GM10847 (cell line): ENCODE measurements around the gene MRPL10.

Experiments
- POLR2A ChIP-seq: IDR thresholded peaks from 2 replicates; pipeline ENCODE4 v1.6.1; 2011; ENCODE audit not compliant: insufficient read length; ENCODE audit errors: extremely low read depth

The MRPL10 gene

DNA sequence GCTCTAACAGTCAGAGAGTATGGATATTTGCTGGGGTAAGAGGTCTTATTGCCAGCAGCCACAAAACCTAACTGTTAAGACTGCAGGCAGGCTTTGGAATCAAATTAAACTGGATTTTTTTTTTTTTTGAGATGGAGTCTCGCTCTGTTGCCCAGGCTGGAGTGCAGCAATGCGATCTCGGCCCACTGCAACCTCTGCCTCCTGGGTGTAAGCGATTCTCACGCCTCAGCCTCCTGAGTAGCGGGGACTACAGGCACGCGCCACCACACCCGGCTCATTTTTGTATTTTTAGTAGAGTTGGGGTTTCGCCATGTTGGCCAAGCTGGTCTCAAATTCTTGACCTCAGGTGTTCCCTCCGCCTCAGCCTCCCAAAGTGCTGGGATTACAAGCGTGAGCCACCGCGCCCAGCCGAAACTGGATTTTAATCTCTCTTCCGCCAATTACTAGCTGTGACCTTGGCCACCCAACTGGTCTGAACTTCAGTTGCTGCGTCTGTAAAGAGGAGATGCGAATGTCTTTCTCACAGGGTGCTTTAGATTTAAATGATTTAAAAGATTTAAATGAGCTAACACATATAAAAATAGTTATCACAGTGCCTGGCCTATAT is 842 bp downstream of the MRPL10 start:
- TF ChIP-seq POLR2A: no peak

DNA sequence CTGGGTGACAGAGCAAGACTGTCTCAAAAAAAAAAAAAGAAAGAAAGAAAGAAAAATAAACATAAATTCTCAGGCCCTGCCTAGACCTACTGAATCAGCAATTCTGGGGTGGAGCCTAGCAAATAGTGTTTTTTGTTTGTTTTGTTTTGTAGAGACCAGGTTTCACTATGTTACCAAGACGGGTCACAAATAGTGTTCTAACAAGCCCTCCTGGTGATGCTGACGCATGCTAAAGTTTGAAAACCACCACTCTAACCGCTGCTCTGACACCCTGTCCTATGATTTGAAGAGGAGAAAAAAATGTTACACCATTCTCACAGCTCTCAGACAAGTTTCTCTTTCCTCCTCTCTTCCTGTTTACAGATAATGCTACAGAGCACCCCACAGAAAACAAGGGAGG is 1.5 kb downstream of the MRPL10 start:
- TF ChIP-seq POLR2A: no peak

DNA sequence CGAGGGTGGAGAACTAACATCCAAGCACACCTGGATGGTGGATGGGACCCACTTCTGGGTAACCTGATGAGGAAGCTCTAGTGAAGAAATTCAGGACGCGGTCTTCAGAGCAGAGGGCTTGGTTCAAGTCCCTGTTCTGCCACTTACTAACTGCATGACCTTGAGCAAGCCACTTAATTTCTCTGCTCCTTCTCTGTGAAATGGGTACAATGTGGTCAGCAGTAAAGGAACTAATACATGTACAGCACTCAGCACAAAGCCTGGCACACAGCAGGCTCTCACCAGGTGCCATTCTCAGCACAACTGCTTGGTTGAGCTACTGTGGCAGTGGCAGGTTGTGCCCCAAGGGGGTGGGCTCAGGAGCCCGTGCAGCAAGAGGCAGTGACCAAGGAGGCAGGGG is 7.8 kb downstream of the MRPL10 start:
- no peak for TF ChIP-seq POLR2A

DNA sequence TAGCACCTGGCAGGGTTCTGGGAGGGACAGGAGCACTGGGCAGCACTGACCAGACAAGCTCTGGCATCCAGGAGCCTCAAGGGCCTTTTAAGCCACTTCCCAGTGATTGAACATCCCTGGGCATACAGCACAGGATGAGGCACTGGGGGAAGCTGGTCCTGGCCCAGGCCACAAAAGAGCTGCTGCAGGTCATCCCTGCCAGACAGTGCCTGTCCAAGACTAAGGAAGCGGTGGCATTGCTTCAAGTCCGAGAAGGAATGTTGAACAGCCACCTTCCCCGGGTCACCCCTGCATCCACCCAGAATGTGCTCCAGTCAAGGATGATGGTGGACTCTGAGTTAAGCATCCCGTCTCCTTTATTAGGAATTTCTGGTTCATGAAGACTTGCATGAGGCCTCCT is 8.6 kb downstream of the MRPL10 start:
- TF ChIP-seq POLR2A: no peak

DNA sequence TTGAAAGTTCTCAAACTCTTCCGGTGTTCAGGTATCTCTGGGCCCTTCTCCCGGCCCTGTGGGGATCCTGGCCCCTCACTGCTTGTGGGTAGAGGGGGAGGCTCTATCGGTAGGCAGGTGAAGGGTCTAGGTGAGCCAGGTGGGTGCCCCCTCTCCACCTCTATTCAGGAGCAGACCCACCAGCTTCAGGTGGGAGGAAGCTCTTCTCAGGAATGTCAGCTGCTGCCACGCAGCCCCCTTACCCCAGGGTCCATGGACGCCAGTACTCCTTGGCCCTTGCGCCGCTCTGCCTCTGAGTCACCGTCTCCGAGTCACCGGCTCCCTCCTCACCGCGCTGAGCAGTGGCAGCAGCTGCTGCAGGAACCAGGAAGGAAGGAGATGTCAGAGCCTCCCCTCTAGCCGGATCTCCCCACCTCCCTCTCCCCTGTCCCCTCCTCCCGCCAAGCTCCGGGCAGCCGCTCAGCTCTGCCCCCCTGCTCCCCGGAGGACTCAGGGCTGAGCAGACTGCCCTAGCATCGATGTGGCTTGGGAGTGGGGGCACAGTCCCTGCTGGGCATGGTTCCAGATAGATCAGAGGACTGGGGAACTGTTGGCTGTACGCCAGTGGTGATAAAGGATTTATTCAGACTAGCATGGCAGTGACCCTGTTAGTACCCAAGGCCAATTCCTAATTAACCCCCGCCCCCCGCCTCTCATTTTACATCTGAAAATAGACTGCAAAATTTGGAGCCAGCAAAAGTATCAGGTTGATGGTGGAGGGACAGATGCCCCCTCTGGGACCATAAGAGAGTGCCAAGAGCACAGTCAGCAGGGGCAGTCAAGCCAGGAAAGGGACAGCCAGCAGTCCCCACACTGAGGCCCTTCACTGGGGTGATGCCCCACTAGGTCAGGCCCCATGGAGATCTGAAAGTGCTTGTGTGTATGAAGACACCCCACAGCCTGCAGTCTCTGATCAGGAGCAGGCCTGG is 9.6 kb downstream of the MRPL10 start, which contains the start of gene OSBPL7:
Gene OSBPL7 (minus strand): TSS at position 371 of the 968 bp plus-strand sequence. CDS start 1,516 bp downstream, outside the sequence.
- TF ChIP-seq POLR2A: peak; percentile 62

DNA sequence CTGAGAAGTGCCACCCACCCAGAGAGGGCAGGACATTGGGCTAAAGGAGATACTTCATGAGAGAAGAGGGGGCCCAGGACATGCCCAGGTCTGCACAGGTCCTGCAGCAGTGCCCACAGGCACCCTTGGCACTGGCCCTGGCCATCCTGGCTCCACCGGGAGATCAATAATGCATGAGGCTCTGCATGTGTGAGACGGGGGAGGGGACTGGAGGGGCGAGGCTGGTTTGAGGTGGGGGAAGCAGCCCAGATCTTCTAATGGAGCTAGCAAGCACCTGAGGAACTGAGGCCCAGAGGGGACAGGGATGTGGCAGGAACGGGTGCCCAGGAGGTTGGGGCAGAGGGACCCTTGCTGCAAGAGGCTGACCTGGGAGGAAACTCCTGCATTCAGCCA is 10.3 kb downstream of the MRPL10 start:
- no peak for TF ChIP-seq POLR2A

DNA sequence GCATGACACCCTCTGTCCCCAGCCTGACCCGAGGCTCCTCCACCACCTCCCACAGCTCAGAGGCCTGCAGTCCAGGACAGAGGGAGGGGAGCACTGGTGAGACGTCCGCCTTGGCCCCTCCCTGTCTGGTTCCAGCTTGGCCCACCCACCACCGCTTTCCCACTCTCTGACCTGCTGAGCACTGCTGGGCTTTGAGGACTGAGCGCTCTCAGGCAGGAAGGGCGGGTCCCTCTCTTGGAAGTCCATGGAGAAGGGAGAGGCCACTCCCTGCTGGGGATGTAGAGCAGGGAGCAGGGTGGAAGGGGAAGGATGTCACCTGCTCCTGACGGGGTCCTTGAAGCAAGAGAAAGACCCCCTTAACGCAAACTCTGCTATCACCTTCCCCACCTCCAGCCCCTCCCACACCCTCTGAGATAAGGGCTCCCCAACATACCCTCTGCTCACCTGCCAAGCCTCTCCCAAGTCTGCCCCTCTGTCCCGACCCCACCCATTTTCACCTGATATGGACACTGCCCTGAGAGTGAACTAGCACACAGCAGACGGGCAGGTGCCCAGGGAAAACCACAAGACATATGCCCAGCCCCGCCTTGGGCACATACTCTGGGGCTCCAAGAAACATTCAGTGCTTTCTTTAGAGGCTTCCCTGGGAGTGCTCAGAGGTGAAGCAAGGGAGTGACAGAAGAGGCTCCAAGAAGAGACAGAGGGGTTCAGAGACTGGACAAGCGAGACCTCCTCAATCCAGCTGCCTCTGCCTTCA is 11.1 kb downstream of the MRPL10 start:
- no peak for TF ChIP-seq POLR2A

DNA sequence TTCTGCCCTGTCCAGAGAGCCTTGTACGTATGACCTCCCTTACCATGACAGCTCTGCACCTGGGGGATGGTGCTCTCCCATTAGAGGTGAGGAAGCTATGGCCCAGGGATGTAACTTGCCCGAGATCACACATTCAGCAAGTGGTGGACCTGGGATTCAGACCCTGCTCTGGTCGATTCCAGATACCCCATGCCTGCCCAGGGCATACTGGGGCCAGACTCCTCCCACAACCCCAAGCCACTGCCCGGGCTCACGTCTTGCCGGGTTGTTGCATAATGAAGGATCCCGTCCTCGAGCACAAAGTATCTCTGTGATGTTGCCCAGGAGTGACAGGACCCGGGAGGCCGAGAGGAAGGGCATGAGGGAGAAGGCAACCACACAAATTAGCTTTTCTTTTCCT is 11.9 kb downstream of the MRPL10 start:
- no peak for TF ChIP-seq POLR2A

DNA sequence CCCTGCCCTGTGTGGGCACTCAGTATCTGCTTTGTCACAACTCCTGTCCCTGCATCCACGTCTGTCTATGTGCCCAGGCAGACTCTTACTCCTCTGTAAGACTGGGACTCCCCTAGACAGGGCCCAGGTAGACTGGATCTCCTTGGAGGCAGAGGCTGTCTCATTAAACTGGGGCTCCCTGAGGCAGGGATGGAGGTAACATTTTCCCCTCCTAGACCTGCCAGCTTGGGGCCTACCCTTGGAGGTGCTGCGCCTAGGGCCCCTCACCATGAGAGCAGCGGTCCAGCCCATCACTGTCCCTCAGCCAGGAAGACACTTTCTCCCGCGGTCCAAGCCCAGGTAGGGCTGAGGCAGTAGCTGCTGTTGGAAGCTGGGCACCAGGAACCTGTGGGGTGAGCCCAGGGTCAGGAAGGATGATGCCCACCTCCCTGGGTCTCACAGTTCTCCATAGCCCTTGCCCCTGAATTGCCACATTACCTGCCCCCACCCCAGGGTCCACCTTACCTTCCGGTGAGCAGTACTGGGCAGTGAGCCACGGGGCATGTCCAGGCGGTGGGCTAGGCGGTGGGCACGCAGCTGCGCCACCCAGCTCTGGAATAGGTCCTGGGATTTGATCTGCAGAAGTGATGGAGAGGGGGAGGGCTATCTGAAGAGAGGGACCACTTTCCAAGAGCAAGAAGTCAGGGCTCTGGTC is 13.2 kb downstream of the MRPL10 start:
- no peak for TF ChIP-seq POLR2A

DNA sequence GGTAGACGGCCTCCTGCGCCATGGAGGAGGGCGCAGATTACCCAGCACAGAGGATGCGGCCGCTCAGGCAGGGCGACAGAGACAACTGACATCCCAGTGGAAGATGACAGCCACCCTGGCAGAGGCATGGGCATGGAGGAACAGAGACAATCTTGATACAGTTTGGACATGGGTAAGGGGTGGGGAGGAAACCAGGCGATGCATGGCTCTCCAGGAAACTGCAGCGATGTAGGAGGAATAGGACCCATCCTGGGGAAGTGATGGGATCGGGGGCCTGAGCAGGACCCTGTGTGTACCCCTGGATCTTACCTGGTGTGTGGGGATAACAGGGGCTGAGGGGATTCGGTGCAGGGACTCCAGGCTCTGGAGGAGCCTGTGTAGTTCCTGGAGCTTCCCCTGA is 14.4 kb downstream of the MRPL10 start:
- no peak for TF ChIP-seq POLR2A

DNA sequence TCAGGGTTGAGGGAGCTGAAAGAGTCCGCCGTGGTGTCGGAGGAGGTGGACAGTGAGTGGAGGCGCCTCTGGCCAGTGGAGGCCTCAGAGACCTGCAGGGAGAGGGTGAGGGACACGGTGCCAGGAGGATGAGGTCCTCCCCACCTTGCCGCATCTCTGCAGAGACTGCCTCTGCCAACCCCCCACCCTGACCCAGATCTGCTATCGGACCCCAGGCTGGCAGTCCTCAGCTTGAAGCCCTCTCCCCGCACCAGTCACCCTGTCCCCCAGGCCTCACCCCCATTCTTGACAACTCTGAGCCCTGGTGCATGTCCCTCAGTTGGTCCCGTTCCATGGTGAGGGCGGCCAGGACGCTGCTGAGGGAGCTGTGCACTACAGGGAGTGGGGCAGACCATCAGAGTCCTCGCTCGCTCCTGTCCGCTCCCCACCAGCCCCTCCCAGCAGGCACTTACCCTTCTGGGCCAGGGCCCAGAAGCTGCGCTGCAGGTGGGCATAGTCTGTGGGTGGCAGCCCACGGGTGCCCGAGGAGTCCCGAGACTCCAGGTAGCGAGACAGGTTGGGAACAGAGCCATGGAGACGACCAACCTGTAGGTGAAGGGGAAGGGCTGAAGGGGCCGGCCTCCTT is 15.1 kb downstream of the MRPL10 start:
- no peak for TF ChIP-seq POLR2A

DNA sequence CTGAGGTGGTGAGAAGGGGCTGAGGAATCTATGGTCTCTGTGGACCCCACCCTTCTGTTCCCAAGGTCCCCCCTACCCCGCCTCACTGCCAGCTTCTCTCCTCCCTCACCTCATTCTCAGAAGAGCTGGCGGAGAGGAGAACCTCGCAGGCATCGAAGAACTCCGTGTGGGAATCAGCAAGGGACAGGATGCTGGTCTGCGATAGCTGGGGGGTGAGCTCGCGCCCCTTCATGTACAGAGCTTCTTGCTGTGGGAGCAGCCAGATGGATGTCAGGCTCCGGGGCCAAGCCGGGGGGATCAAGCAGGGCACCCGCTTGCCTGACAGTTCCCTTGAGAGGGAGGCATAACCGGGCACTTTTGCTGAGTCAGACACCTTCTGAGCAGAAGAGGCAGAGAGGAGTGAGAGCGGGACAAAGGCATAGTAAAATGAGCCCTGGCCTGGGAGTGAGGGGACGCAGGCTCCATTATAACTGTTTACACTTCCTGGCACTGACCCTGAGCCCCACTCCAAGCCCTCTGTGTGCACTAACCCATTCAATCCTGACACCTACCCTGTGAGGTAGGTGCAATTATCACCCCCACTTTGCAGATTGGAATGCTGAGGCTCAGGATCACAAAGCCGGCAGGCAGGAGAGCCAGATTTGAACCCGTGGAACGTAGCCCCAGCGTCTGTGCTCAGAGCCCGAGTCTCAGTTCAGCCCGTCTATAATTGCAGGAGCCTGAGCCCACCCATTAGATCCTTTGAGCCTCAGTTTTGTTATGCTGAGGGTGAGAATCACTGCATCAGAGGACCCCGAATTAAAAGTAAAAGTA is 16.0 kb downstream of the MRPL10 start:
- TF ChIP-seq POLR2A: no peak

DNA sequence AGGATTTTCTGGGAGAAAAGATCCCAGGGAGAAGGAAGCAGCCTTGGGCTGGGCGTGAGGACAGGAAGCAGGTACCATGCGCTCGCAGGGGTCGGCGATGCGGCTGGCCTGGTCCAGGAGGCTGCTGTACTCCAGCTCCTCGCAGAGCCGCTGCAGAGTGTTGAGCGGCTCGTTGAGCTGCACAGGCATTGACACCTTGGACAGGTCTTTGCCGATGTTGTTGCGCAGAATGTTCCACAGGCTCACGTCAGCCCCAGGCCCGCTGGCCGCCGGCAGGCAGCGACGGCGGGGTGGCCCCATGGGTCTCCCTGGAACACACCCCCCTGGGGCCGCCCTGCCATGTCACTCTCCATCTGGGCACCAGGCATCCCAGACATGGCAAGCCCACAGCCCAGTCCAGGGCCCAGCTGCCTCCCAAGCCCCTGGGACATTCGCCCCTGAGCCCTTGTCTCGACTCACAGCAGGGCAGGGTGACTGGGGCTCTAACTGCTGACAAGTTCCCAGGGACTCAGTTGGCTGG is 17.8 kb downstream of the MRPL10 start:
- no peak for TF ChIP-seq POLR2A

DNA sequence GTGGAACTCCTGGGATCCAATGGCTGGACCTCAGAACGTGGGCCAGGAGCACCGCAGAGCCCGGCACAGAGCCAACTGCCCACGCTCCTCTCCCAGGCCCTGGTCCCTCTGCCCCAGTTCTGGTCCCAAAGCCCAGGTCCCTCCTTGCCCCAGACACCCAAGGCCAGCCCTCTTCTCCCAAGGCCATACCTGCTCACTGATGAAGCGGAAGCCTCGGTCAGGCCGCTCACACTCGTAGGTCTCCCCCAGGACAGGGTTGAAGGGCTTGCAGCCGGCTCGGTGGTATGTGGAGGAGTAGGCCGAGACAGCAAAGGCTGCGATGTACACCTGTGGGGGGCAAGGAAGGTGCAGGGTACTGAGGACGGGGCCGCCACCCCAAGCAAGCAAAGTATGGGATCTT is 18.3 kb downstream of the MRPL10 start:
- no peak for TF ChIP-seq POLR2A
